22Rv1 (cell line): Measurements from ENCODE around the gene FLACC1.
"Not testable (repeated sequence)": the region's sequence is repeated elsewhere in the genome, so short reads cannot be mapped to it uniquely, and the experiment has no call there.

Source experiments
- CTCF ChIP-seq: fragments of 450-650 bp; IDR thresholded peaks from 2 replicates; pipeline ENCODE4 v1.5.1; 2017; ENCODE audit warnings: mild to moderate bottlenecking
- ZFX ChIP-seq: fragments of 450-650 bp; IDR thresholded peaks from 2 replicates; pipeline ENCODE4 v1.6.1; 2017; ENCODE audit warnings: antibody characterized with exemption, borderline replicate concordance

DNA sequence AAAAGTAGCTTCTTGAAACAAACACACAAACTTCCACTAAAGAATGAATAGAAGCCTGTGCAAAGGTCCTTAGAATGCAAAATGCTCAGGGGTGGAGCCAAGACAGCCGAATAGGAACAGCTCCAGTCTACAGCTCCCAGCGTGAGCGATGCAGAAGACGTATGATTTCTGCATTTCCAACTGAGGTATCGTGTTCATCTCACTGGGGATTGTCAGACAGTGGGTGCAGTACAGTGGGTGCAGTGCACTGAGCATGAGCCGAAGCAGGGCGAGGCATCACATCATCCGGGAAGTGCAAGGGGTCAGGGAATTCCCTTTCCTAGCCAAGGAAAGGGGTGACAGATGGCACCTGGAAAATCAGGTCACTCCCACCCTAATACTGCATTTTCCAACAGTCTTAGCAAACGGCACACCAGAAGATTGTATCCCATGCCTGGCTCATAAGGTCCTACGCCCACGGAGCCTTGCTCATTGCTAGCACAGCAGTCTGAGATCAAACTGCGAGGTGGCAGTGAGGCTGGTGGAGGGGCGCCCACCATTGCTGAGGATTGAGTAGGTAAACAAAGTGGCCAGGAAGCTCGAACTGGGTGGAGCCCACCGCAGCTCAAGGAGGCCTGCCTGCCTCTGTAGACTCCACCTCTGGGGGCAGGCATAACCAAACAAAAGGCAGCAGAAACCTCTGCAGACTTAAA lies 66.5 kb downstream of the FLACC1 start:
- TF ChIP-seq CTCF, ZFX: not testable (repeated sequence)
